HCT116 (cell line): ENCODE data around the gene SOCS7. TPM values are rescaled to one million over a fixed set of nuclear protein-coding genes. Genes with fewer than 3 reads are reported as not detected.
A peak's percentile ranks its signal among the peaks of the same experiment; 100 is the strongest.

Source experiments
- ATAC-seq: fragments of 200-7000 bp; cut with Tn5 transposase; 2 replicates; pipeline ENCODE4 v1.9.1; 2020; ENCODE audit warnings: mild to moderate bottlenecking, moderate library complexity
- BruUV-seq: library from RNA; stranded (reverse); fragments of 400-500 nt; replicated peaks from 2 replicates; lab custom pipeline; 2021; lab: Mats Ljungman, UMichigan
- CTCF ChIA-PET: fragments of 300-600 bp; sonication (Branson Sonifier 250); formaldehyde crosslinking; loops from one replicate; lab custom pipeline; 2021; ENCODE audit warnings: antibody characterized with exemption; lab: Charles Lee
- POLR2A ChIA-PET: fragments of 300-600, 350-600 bp; sonication (Branson Sonifier 250); formaldehyde crosslinking; loops from one replicate; lab custom pipeline; 2021; ENCODE audit warnings: antibody characterized with exemption; lab: Charles Lee
- RAD21 ChIA-PET, 2 experiments: fragments of 300-600 bp; sonication (Branson Sonifier 250); formaldehyde crosslinking; loops; one replicate each; lab custom pipeline; 2023; ENCODE audit warnings: low total read pairs in 2 of 2; ENCODE audit not compliant: uncharacterized antibody in 2 of 2, unreplicated experiment in 2 of 2, low non-redundant PET in 1 of 2; lab: Charles Lee
- DNase-seq: peaks from one replicate; pipeline ENCODE4 v3.0.0-alpha.2; 2010; ENCODE audit warnings: low read depth, low spot score
- H2AFZ ChIP-seq: fragments of 200-600 bp; shearing (Covaris generic), sonication (generic); 2 replicates; pipeline ENCODE4 v1.6.1; 2017; ENCODE audit warnings: low read depth, mixed run types, mixed read lengths, antibody characterized with exemption, low read length; ENCODE audit not compliant: poor library complexity, severe bottlenecking
- H3K27ac ChIP-seq: 2 replicates; pipeline ENCODE4 v1.5.1; 2012; ENCODE audit warnings: low read depth, low read length
- H3K27me3 ChIP-seq: fragments of 200-600 bp; sonication (generic); 2 replicates; pipeline ENCODE4 v1.6.1; 2016; ENCODE audit warnings: mixed run types, low read length, mixed read lengths; ENCODE audit not compliant: insufficient read depth
- H3K36me3 ChIP-seq, 2 experiments: fragments of 200-500 bp in 1 of 2; fragments of 200-600 bp in 1 of 2; sonication (Bioruptor generic) in 1 of 2; sonication (generic) in 1 of 2; 2 replicates each; pipeline versions ENCODE4 v1.5.1 to v1.6.1; 2014 to 2016; ENCODE audit warnings: low read length in 2 of 2, inconsistent platforms in 1 of 2, mixed read lengths in 1 of 2, mixed run types in 1 of 2; ENCODE audit not compliant: insufficient read depth in 2 of 2, control insufficient read depth in 1 of 2
- H3K4me1 ChIP-seq, 2 experiments: fragments of 200-600 bp in 1 of 2; sonication (generic) in 1 of 2; 2 replicates each; pipeline versions ENCODE4 v1.5.1 to v1.6.1; 2012 to 2017; ENCODE audit warnings: low read length in 2 of 2, inconsistent platforms in 1 of 2, mild to moderate bottlenecking in 1 of 2, mixed read lengths in 1 of 2, mixed run types in 1 of 2, moderate library complexity in 1 of 2; ENCODE audit not compliant: insufficient read depth in 2 of 2, control insufficient read depth in 1 of 2
- H3K4me2 ChIP-seq: fragments of 200-600 bp; sonication (generic); 2 replicates; pipeline ENCODE4 v1.6.1; 2017; ENCODE audit warnings: mixed run types, low read length, mixed read lengths
- H3K4me3 ChIP-seq, 2 experiments: fragments of 200-600 bp in 1 of 2; sonication (generic) in 1 of 2; replicated peaks in 1 of 2; 2 replicates each; pipeline ENCODE4 v1.5.1; 2011 to 2016; ENCODE audit warnings: low read length in 2 of 2, control low read depth in 1 of 2, low read depth in 1 of 2, mild to moderate bottlenecking in 1 of 2, mixed read lengths in 1 of 2, mixed run types in 1 of 2
- H3K79me2 ChIP-seq: fragments of 200-600 bp; sonication (generic); 2 replicates; pipeline ENCODE4 v1.6.1; 2017; ENCODE audit warnings: mild to moderate bottlenecking, mixed run types, low read length, moderate library complexity, mixed read lengths; ENCODE audit not compliant: insufficient read depth
- H3K9ac ChIP-seq: fragments of 200-600 bp; sonication (generic); 2 replicates; pipeline ENCODE4 v1.6.1; 2016; ENCODE audit warnings: low read length, mixed read lengths
- H3K9me2 ChIP-seq: fragments of 200-600 bp; sonication (generic), shearing (Covaris generic); 2 replicates; pipeline ENCODE4 v1.6.1; 2017; ENCODE audit warnings: mixed run types, mild to moderate bottlenecking, moderate library complexity; ENCODE audit not compliant: insufficient read depth
- H3K9me3 ChIP-seq, 2 experiments: fragments of 200-500 bp in 1 of 2; fragments of 200-600 bp in 1 of 2; sonication (Bioruptor generic) in 1 of 2; sonication (generic) in 1 of 2; 2 replicates each; pipeline ENCODE4 v1.6.1; 2014 to 2017; ENCODE audit warnings: low read length in 2 of 2, mixed read lengths in 2 of 2, inconsistent platforms in 1 of 2, low read depth in 1 of 2, mild to moderate bottlenecking in 1 of 2, mixed run types in 1 of 2, moderate library complexity in 1 of 2; ENCODE audit not compliant: control insufficient read depth in 1 of 2, insufficient read depth in 1 of 2
- H4K20me1 ChIP-seq: fragments of 200-600 bp; sonication (generic), shearing (Covaris generic); 2 replicates; pipeline ENCODE4 v1.6.1; 2017; ENCODE audit warnings: mixed run types, mild to moderate bottlenecking, moderate library complexity; ENCODE audit not compliant: insufficient read depth
- CBX3 ChIP-seq: IDR thresholded peaks from 2 replicates; pipeline ENCODE4 v1.6.1; 2012; ENCODE audit warnings: low read depth
- CEBPB ChIP-seq: IDR thresholded peaks from 2 replicates; pipeline ENCODE4 v1.6.1; 2012; ENCODE audit warnings: low read depth
- CTCF ChIP-seq, 3 experiments: fragments of 200-600 bp in 1 of 3; sonication (generic) in 1 of 3; IDR thresholded peaks in 2 of 3; conservative IDR thresholded peaks in 1 of 3; 2 replicates each; pipeline ENCODE4 v1.5.1; 2012 to 2017; ENCODE audit warnings: low read depth in 2 of 3, low read length in 2 of 3, antibody characterized with exemption in 1 of 3, borderline replicate concordance in 1 of 3, control low read depth in 1 of 3, mild to moderate bottlenecking in 1 of 3, mixed read lengths in 1 of 3, mixed run types in 1 of 3, moderate library complexity in 1 of 3; ENCODE audit not compliant: insufficient read depth in 1 of 3
- EGR1 ChIP-seq: IDR thresholded peaks from 2 replicates; pipeline ENCODE4 v1.6.1; 2012; ENCODE audit warnings: low read depth
- ELF1 ChIP-seq: IDR thresholded peaks from 2 replicates; pipeline ENCODE4 v1.6.1; 2012; ENCODE audit warnings: low read depth, borderline replicate concordance
- EZH2 ChIP-seq: fragments of 200-600 bp; sonication (generic); IDR thresholded peaks from 2 replicates; pipeline ENCODE4 v1.6.1; 2017; ENCODE audit warnings: antibody characterized with exemption, mixed run types
- FOSL1 ChIP-seq: IDR thresholded peaks from 2 replicates; pipeline ENCODE4 v1.6.1; 2012; ENCODE audit warnings: low read depth
- POLR2A ChIP-seq: IDR thresholded peaks from 2 replicates; pipeline ENCODE4 v1.7.0; 2011; ENCODE audit warnings: borderline replicate concordance; ENCODE audit not compliant: insufficient read depth, insufficient read length; ENCODE audit errors: extremely low read depth
- POLR2AphosphoS5 ChIP-seq: IDR thresholded peaks from 2 replicates; pipeline ENCODE4 v1.6.1; 2011; ENCODE audit warnings: mild to moderate bottlenecking, low read depth, low read length, moderate library complexity
- RAD21 ChIP-seq: IDR thresholded peaks from 2 replicates; pipeline ENCODE4 v1.6.1; 2012; ENCODE audit warnings: low read depth, mild to moderate bottlenecking
- REST ChIP-seq: IDR thresholded peaks from 2 replicates; pipeline ENCODE4 v1.6.1; 2012; ENCODE audit warnings: low read depth
- SIN3A ChIP-seq: IDR thresholded peaks from 2 replicates; pipeline ENCODE4 v1.6.1; 2012; ENCODE audit warnings: low read depth
- SRF ChIP-seq: IDR thresholded peaks from 2 replicates; pipeline ENCODE4 v1.6.1; 2012; ENCODE audit warnings: low read depth
- TCF7L2 ChIP-seq: IDR thresholded peaks from 2 replicates; pipeline ENCODE4 v1.7.0; 2011; ENCODE audit warnings: borderline replicate concordance, inconsistent platforms; ENCODE audit not compliant: insufficient read depth, insufficient read length; ENCODE audit errors: extremely low read depth
- YY1 ChIP-seq: IDR thresholded peaks from 2 replicates; pipeline ENCODE4 v1.6.1; 2011; ENCODE audit warnings: low read length, low read depth, moderate library complexity, mild to moderate bottlenecking; ENCODE audit not compliant: insufficient replicate concordance; ENCODE audit errors: extremely low read depth
- ZFX ChIP-seq: fragments of 450-650 bp; IDR thresholded peaks from 2 replicates; pipeline ENCODE4 v1.6.1; 2017
- ZNF274 ChIP-seq: fragments of 200-500 bp; sonication (Bioruptor generic); IDR thresholded peaks from 2 replicates; pipeline ENCODE4 v1.6.1; 2014; ENCODE audit warnings: mild to moderate bottlenecking, low read depth, low read length, inconsistent platforms
- intact Hi-C: fragments of 100-400 bp; cut with micrococcal nuclease; formaldehyde crosslinking; loops from 2 replicates; pipeline ENCODE4 v1.10.0; 2022
- total RNA-seq: library from RNA; stranded (reverse); gene quantifications from one replicate; pipeline ENCODE4 v1.2.1, GENCODE V29; 2021; ENCODE audit not compliant: unreplicated experiment
- TF ChIP-seq, protein P1 (sequence below): IDR thresholded peaks from 2 replicates; pipeline ENCODE4 v1.6.1; 2011; ENCODE audit warnings: mild to moderate bottlenecking, low read length, moderate library complexity; ENCODE audit not compliant: insufficient replicate concordance; ENCODE audit errors: extremely low read depth
- TF ChIP-seq, protein P2 (sequence below): IDR thresholded peaks from 2 replicates; pipeline ENCODE4 v1.6.1; 2012

Gene SOCS7
- total RNA-seq, 1 experiment from 2014 or later: 49.9 TPM

DNA sequence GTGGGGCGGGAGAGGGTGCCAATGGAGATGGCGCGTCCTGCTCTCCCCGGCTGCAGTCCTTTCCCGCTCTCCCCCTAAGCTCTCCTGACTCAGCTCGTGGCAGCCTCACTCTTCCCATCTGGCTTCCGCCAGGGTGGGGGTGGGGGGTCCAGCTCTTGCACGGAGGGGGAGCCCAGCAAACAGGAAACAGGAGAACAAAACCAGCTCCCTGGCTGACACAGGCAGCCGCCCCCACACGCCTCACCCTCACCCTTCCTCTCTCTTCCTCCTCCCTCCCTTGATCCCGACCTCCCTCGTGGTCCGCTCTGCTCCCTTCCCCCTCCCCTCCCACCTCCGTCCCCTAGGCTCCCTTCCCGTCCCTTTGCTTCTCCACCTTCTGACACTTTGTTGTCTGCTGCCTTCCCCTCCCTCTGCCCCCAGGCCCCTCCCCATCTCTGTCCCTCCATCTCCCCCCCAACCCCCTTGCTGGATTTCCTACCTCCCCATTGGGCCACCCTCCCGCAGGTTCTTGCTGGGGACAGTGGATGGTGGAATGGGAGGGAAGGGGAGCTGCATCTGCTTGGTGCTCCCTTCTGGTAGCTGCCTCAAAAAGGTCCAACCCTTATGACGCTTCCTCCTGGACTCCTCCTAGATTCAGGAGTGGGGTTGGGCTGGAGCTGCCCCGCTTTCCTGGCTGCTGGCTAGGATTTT, 100.3 kb downstream of the SOCS7 start:
- Histone ChIP-seq H3K36me3 (no peaks in the 10 kb centered on the region), H2AFZ (no peak overlapping the region), H3K4me3 (peak overlapping the region; percentile 9 to 22; a peak in 1 of 4 replicates), H3K79me2 (peaks cover 7% of the 10 kb centered on the region; the same call in 1 of the 2 replicates), H3K4me2 (peak overlapping the region; percentile 91), H3K27me3 (no peaks in the 10 kb centered on the region), H3K9me3 (no peaks in the 10 kb centered on the region), H3K27ac (peak overlapping the region; percentile 73), H4K20me1 (no peaks in the 10 kb centered on the region), H3K9ac (peak overlapping the region; percentile 46; the same call in 1 of the 2 replicates), H3K9me2 (no peaks in the 10 kb centered on the region), H3K4me1 (peaks cover 68 to 85% of the 10 kb centered on the region in 2 experiments)
- no peak for DNase-seq
- BruUV-seq: no TSS peak
- ChIA-PET RAD21 (interaction anchor here in 1 of 2 experiments (0.7 kb wide), 1 partner anchor 52 kb away, joined by 4 read pairs; no protein-coding TSS in a partner anchor), CTCF (interaction anchor here (1.4 kb wide), 1 partner anchor 28 kb away, joined by 5 read pairs; no protein-coding TSS in a partner anchor), POLR2A (no interaction called here)
- no peak for ATAC-seq
- intact Hi-C loops: no loop called here
- TF ChIP-seq ZNF274 (no peak), SIN3A (no peak), RAD21 (no peak), CEBPB (no peak), REST (no peak), ZFX (no peak), EZH2 (no peak), YY1 (no peak), EGR1 (no peak), POLR2AphosphoS5 (no peak), POLR2A (no peak), FOSL1 (no peak), SRF (no peak), CTCF (IDR thresholded peaks at IDR 0.05 in 2 of 3, conservative IDR thresholded peaks at IDR 0.05 in 1 of 3; ENCODE audit: borderline replicate concordance in 1 of 3, insufficient read depth in 1 of 3, low read depth in 2 of 3, low read length in 2 of 3) (no peak), CBX3 (no peak), ELF1 (no peak), TCF7L2 (no peak)
- TF ChIP-seq, protein P1, sequence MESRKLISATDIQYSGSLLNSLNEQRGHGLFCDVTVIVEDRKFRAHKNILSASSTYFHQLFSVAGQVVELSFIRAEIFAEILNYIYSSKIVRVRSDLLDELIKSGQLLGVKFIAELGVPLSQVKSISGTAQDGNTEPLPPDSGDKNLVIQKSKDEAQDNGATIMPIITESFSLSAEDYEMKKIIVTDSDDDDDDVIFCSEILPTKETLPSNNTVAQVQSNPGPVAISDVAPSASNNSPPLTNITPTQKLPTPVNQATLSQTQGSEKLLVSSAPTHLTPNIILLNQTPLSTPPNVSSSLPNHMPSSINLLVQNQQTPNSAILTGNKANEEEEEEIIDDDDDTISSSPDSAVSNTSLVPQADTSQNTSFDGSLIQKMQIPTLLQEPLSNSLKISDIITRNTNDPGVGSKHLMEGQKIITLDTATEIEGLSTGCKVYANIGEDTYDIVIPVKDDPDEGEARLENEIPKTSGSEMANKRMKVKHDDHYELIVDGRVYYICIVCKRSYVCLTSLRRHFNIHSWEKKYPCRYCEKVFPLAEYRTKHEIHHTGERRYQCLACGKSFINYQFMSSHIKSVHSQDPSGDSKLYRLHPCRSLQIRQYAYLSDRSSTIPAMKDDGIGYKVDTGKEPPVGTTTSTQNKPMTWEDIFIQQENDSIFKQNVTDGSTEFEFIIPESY: no peak
- TF ChIP-seq, protein P2, sequence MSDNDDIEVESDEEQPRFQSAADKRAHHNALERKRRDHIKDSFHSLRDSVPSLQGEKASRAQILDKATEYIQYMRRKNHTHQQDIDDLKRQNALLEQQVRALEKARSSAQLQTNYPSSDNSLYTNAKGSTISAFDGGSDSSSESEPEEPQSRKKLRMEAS: no peak
